Measurements from ENCODE around the gene CNIH2. TPM values are rescaled to one million over a fixed set of nuclear protein-coding genes. Genes with fewer than 3 reads are reported as not detected.

Gene CNIH2
- total and polyA plus RNA-seq, 2 of the 13 experiments (the other 11 are each of a cell fraction or from before 2014, with no cell fraction given), result 0.60 to 0.69 TPM

- TF ChIP-seq, protein P1, sequence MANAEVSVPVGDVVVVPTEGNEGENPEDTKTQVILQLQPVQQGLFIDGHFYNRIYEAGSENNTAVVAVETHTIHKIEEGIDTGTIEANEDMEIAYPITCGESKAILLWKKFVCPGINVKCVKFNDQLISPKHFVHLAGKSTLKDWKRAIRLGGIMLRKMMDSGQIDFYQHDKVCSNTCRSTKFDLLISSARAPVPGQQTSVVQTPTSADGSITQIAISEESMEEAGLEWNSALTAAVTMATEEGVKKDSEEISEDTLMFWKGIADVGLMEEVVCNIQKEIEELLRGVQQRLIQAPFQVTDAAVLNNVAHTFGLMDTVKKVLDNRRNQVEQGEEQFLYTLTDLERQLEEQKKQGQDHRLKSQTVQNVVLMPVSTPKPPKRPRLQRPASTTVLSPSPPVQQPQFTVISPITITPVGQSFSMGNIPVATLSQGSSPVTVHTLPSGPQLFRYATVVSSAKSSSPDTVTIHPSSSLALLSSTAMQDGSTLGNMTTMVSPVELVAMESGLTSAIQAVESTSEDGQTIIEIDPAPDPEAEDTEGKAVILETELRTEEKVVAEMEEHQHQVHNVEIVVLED (CRISPR knock-in tag; IDR thresholded peaks at IDR 0.05; ENCODE audit: borderline replicate concordance), result no peak
- TF ChIP-seq GTF2F1 (IDR thresholded peaks at IDR 0.05; ENCODE audit: low read length) (no peak), ARID4A (CRISPR knock-in tag; IDR thresholded peaks at IDR 0.05; ENCODE audit: borderline replicate concordance) (peak; percentile 83), ZNF724P (CRISPR knock-in tag; IDR thresholded peaks at IDR 0.05; ENCODE audit: borderline replicate concordance) (peak; percentile 66; the same call in 1 of the 2 replicates), ATF7 (IDR thresholded peaks at IDR 0.05) (no peak), ATF7 (CRISPR knock-in tag; IDR thresholded peaks at IDR 0.05) (no peak), GMEB2 (CRISPR knock-in tag; IDR thresholded peaks at IDR 0.05; ENCODE audit: low read depth) (no peak), PREB (CRISPR knock-in tag; IDR thresholded peaks at IDR 0.05) (no peak), ZFP37 (CRISPR knock-in tag; IDR thresholded peaks at IDR 0.05; ENCODE audit: borderline replicate concordance) (peak; percentile 93), TEF (CRISPR knock-in tag; IDR thresholded peaks at IDR 0.05) (no peak), DPF2 (CRISPR knock-in tag; IDR thresholded peaks at IDR 0.05; ENCODE audit: borderline replicate concordance, low read depth) (no peak), ZSCAN22 (CRISPR knock-in tag; IDR thresholded peaks at IDR 0.05) (no peak)
Observed at GRCh38 chr11:66289548-66290329, 11.8 kb downstream of the CNIH2 start (continued).

All from HepG2 (cell line).